HG03135 (cell line): Measurements from ENCODE around the gene CCDC85A.

Source experiments
- ATAC-seq: cut with Tn5 transposase; IDR thresholded peaks from one replicate; pipeline ENCODE4 v1.9.1; 2021; ENCODE audit warnings: mild to moderate bottlenecking, moderate library complexity; ENCODE audit not compliant: unreplicated experiment

Gene CCDC85A

GRCh38 chr2:56192664-56193305 is 9.0 kb downstream of the CCDC85A start:
- ATAC-seq, result no peak

GRCh38 chr2:56195563-56195962 is 11.8 kb downstream of the CCDC85A start:
- no peak for ATAC-seq

- no peak for ATAC-seq
These were observed 14.0 kb downstream of the CCDC85A start for GRCh38 chr2:56197816-56198215.

- no peak for ATAC-seq
These were observed 15.1 kb downstream of the CCDC85A start for GRCh38 chr2:56198936-56199335.

- no peak for ATAC-seq
These were observed 15.7 kb downstream of the CCDC85A start for GRCh38 chr2:56199492-56199891.

GRCh38 chr2:56202381-56203121 is 18.8 kb downstream of the CCDC85A start:
- ATAC-seq, result no peak

- no peak for ATAC-seq
These were observed 20.8 kb downstream of the CCDC85A start for GRCh38 chr2:56204556-56204955.

- no peak for ATAC-seq
These were observed 22.5 kb downstream of the CCDC85A start for GRCh38 chr2:56206250-56206649.

GRCh38 chr2:56207760-56208159 is 24.0 kb downstream of the CCDC85A start:
- ATAC-seq, result no peak

- ATAC-seq, result no peak
These were observed 24.6 kb downstream of the CCDC85A start for GRCh38 chr2:56208380-56208779.

- ATAC-seq, result no peak
These were observed 25.9 kb downstream of the CCDC85A start for GRCh38 chr2:56209701-56210100.

- ATAC-seq, result no peak
These were observed 26.5 kb downstream of the CCDC85A start for GRCh38 chr2:56210291-56210690.

- no peak for ATAC-seq
These were observed 27.3 kb downstream of the CCDC85A start for GRCh38 chr2:56211048-56211447.

GRCh38 chr2:56215911-56216310 is 32.1 kb downstream of the CCDC85A start:
- no peak for ATAC-seq

- no peak for ATAC-seq
These were observed 33.3 kb downstream of the CCDC85A start for GRCh38 chr2:56217106-56217505.

GRCh38 chr2:56222481-56222880 is 38.7 kb downstream of the CCDC85A start:
- ATAC-seq, result no peak

- no peak for ATAC-seq
These were observed 40.5 kb downstream of the CCDC85A start for GRCh38 chr2:56224316-56224715.

- ATAC-seq, result no peak
These were observed 44.0 kb downstream of the CCDC85A start for GRCh38 chr2:56227811-56228210.

- ATAC-seq, result no peak
These were observed 45.7 kb downstream of the CCDC85A start for GRCh38 chr2:56229397-56230060.

GRCh38 chr2:56230156-56230555 is 46.4 kb downstream of the CCDC85A start:
- ATAC-seq, result no peak

- ATAC-seq, result no peak
These were observed 47.6 kb downstream of the CCDC85A start for GRCh38 chr2:56231361-56231760.

- no peak for ATAC-seq
These were observed 49.1 kb downstream of the CCDC85A start for GRCh38 chr2:56232912-56233311.
